Right ventricle myocardium superior (tissue), 1 donor: ENCODE measurements around the gene NLRP14. TPM values are rescaled to one million over a fixed set of nuclear protein-coding genes. Genes with fewer than 3 reads are reported as not detected.

ENCODE experiments used
- ATAC-seq: fragments of 200-7000 bp; cut with Tn5 transposase; one replicate; pipeline ENCODE4 v1.9.1; 2020; ENCODE audit warnings: mild to moderate bottlenecking; ENCODE audit not compliant: poor library complexity
- DNase-seq: peaks from one replicate; pipeline ENCODE4 v3.0.0-alpha.2; 2020
- intact Hi-C: fragments of 100-400 bp; cut with DNase I; formaldehyde crosslinking; loops from one replicate; pipeline ENCODE4 v1.11.2; 2022
- long read RNA-seq: library from polyadenylated mRNA; unstranded; transcript quantifications from one replicate; pipeline ENCODE4 v2.0.0, GENCODE V29; 2021
- total RNA-seq: library from RNA; stranded (reverse); fragmentation: NEBNext Ultra II Directional; extraction: Animal tissue kit (Norgen Biotek cat#: 25700); gene quantifications from one replicate; pipeline ENCODE4 v1.2.1, GENCODE V29; 2021
- donor health status: DM: no; HTN: yes; CAD: no; lungs with severe emphysema.

Gene NLRP14
- not detected for total RNA-seq
- long read RNA-seq: 0 reads

GRCh38 chr11:7020183-7020917 lies at the start of gene NLRP14, which contains the start of gene ZNF214:
NLRP14 (plus strand) TSS chr11:7020479; CDS start chr11:7038587, 18,108 bp downstream.
ZNF214 (minus strand) TSS chr11:7020346; CDS start chr11:7002835, 17,511 bp downstream.
- intact Hi-C loops: no loop called here
- peak; percentile 94 for DNase-seq
- ATAC-seq: peak; percentile 100

GRCh38 chr11:6979365-6979764 lies 40.9 kb upstream of the NLRP14 start:
- intact Hi-C loops: no loop called here

GRCh38 chr11:6986487-6986886 lies 33.8 kb upstream of the NLRP14 start:
- DNase-seq: no peak
- ATAC-seq: no peak
- intact Hi-C loops: no loop called here

More at GRCh38 chr11:6979365-6979764, 40.9 kb upstream of the NLRP14 start:
- no peak for DNase-seq
- no peak for ATAC-seq

GRCh38 chr11:6988506-6988905 lies 31.8 kb upstream of the NLRP14 start:
- ATAC-seq (no peak), DNase-seq (no peak)
- intact Hi-C loops: no loop called here

GRCh38 chr11:6991227-6991626 lies 29.1 kb upstream of the NLRP14 start:
- no peak for ATAC-seq

GRCh38 chr11:6992026-6992425 lies 28.3 kb upstream of the NLRP14 start:
- intact Hi-C loops: no loop called here
- ATAC-seq (no peak), DNase-seq (no peak)

More at GRCh38 chr11:6991227-6991626, 29.1 kb upstream of the NLRP14 start:
- DNase-seq: peak; percentile 30
- intact Hi-C loops: no loop called here

- no peak for ATAC-seq
- intact Hi-C loops: no loop called here
- no peak for DNase-seq
Measured at GRCh38 chr11:6992457-6993417, 27.5 kb upstream of the NLRP14 start.

- intact Hi-C loops: no loop called here
- no peak for ATAC-seq
- DNase-seq: no peak
Measured at GRCh38 chr11:6995703-6996102, 24.6 kb upstream of the NLRP14 start.

- ATAC-seq: no peak
- intact Hi-C loops: no loop called here
- DNase-seq: no peak
Measured at GRCh38 chr11:7004482-7004881, 15.8 kb upstream of the NLRP14 start.

- intact Hi-C loops: no loop called here
- no peak for DNase-seq
- ATAC-seq: no peak
Measured at GRCh38 chr11:7014118-7014517, 6.2 kb upstream of the NLRP14 start.

- intact Hi-C loops: no loop called here
- no peak for ATAC-seq
- no peak for DNase-seq
Measured at GRCh38 chr11:7016011-7016410, 4.3 kb upstream of the NLRP14 start.

GRCh38 chr11:7019500-7020182 lies 638 bp upstream of the NLRP14 start:
- intact Hi-C loops: no loop called here

GRCh38 chr11:7021318-7021717 lies 1.0 kb downstream of the NLRP14 start:
- no peak for DNase-seq
- intact Hi-C loops: no loop called here
- no peak for ATAC-seq

More at GRCh38 chr11:7019500-7020182, 638 bp upstream of the NLRP14 start:
- peak; percentile 55 for ATAC-seq
- DNase-seq: peak; percentile 51

GRCh38 chr11:7028141-7028540 lies 7.9 kb downstream of the NLRP14 start:
- no peak for ATAC-seq
- intact Hi-C loops: no loop called here

GRCh38 chr11:7030836-7031235 lies 10.6 kb downstream of the NLRP14 start:
- intact Hi-C loops: no loop called here
- no peak for ATAC-seq
- no peak for DNase-seq

More at GRCh38 chr11:7028141-7028540, 7.9 kb downstream of the NLRP14 start:
- DNase-seq: no peak

GRCh38 chr11:7031471-7031871 lies 11.2 kb downstream of the NLRP14 start:
- DNase-seq (no peak), ATAC-seq (no peak)
- intact Hi-C loops: no loop called here

- intact Hi-C loops: no loop called here
- ATAC-seq (no peak), DNase-seq (no peak)
Measured at GRCh38 chr11:7032692-7033091, 12.4 kb downstream of the NLRP14 start.

GRCh38 chr11:7034019-7034418 lies 13.7 kb downstream of the NLRP14 start:
- intact Hi-C loops: no loop called here
- ATAC-seq: no peak
- DNase-seq: no peak
